ENCODE measurements around the gene GXYLT1. TPM values are rescaled to one million over a fixed set of nuclear protein-coding genes. Genes with fewer than 3 reads are reported as not detected.

Gene GXYLT1
- total RNA-seq, 1 donor from 2014 or later, result 19.5 TPM

DNA sequence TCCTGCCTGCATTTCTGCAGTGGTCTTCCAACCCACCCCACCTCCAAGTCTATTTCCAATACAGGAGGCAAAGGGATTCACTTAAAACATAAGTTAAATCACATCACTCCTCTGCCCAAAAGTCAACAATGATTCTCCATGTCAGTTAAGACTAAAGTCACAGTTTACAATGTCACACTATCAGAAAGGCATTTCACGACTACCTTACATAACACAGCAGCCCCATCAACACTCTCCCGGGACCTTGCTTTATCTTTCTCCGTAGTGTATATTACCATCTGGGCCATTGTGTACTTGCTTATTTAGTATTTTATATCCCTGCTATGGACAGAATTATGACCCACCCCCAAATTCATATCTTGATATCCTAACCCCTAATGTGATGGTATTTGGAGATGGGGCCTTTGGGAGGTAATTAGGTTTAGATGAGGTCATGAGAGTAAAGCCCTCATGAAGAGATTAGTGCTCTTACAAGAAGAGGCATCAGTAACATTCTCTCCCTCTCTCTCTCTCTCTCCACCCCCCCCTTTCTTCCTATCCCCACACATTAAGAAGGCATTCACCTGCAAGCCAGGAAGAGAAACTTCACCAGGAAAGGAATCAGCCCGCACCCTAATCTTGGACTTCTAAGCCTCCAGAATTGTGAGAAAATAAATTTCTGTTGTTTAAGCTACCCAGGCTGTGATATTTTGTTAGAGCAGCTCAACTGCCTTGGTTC is 112.7 kb downstream of the GXYLT1 start:
- ATAC-seq (no peak), DNase-seq (ENCODE audit: low spot score) (no peak)
- intact Hi-C loops (cut with DNase I), result no loop called here

Other genes starting within 250 kb of the GXYLT1 start
- 42.4 TPM for gene YAF2, start 93.4 kb upstream of the GXYLT1 start, total RNA-seq
- 43.1 TPM for gene ZCRB1, start 181.2 kb upstream of the GXYLT1 start, total RNA-seq
- gene PPHLN1, start 181.3 kb upstream of the GXYLT1 start, total RNA-seq, result 50.8 TPM

All from sciatic nerve (tissue), 2 donors.